Panc1 (cell line): ENCODE results near the gene GRIA3.

Source experiments
- CTCF ChIP-seq: fragments of 450-650 bp; IDR thresholded peaks from 2 replicates; pipeline ENCODE4 v1.5.1; 2017; ENCODE audit warnings: mild to moderate bottlenecking
- POLR2AphosphoS5 ChIP-seq: IDR thresholded peaks from 2 replicates; pipeline ENCODE4 v1.6.1; 2012; ENCODE audit warnings: mild to moderate bottlenecking, low read depth, low read length, moderate library complexity
- SIN3A ChIP-seq: IDR thresholded peaks from 2 replicates; pipeline ENCODE4 v1.6.1; 2012; ENCODE audit warnings: low read depth, mild to moderate bottlenecking, low read length, moderate library complexity, borderline replicate concordance; ENCODE audit not compliant: insufficient read depth
- TCF7L2 ChIP-seq: IDR thresholded peaks from 2 replicates; pipeline ENCODE4 v1.6.1; 2011; ENCODE audit warnings: mild to moderate bottlenecking, low read depth, low read length, inconsistent platforms
- TF ChIP-seq, protein P1 (sequence below), 2 experiments: IDR thresholded peaks; 2 replicates each; pipeline ENCODE4 v1.6.1; 2011 to 2012; ENCODE audit warnings: low read depth in 2 of 2, control low read depth in 1 of 2, low read length in 1 of 2, mild to moderate bottlenecking in 1 of 2, moderate library complexity in 1 of 2; ENCODE audit not compliant: insufficient read depth in 1 of 2

DNA sequence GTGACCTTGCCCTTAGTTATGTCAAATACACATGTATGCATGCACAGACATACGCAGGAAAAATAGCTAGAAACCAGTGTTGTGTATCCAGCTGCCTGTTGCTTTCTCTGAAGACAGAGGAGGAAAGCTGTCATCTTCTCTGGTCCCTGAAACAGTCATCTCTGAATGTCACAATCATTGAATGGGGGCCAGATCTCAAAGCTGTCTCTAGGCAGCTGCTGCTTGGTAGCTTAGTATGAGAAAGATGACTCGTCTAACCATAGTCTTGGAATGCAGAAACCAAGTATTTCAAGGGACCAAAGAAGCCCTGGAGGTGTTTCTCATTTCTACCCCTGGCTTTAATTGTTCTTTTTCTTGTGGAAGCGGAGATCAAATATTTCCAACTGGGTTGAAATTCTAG, 4.0 kb downstream of the GRIA3 start:
- no peak for TF ChIP-seq CTCF
- TF ChIP-seq, protein P1, sequence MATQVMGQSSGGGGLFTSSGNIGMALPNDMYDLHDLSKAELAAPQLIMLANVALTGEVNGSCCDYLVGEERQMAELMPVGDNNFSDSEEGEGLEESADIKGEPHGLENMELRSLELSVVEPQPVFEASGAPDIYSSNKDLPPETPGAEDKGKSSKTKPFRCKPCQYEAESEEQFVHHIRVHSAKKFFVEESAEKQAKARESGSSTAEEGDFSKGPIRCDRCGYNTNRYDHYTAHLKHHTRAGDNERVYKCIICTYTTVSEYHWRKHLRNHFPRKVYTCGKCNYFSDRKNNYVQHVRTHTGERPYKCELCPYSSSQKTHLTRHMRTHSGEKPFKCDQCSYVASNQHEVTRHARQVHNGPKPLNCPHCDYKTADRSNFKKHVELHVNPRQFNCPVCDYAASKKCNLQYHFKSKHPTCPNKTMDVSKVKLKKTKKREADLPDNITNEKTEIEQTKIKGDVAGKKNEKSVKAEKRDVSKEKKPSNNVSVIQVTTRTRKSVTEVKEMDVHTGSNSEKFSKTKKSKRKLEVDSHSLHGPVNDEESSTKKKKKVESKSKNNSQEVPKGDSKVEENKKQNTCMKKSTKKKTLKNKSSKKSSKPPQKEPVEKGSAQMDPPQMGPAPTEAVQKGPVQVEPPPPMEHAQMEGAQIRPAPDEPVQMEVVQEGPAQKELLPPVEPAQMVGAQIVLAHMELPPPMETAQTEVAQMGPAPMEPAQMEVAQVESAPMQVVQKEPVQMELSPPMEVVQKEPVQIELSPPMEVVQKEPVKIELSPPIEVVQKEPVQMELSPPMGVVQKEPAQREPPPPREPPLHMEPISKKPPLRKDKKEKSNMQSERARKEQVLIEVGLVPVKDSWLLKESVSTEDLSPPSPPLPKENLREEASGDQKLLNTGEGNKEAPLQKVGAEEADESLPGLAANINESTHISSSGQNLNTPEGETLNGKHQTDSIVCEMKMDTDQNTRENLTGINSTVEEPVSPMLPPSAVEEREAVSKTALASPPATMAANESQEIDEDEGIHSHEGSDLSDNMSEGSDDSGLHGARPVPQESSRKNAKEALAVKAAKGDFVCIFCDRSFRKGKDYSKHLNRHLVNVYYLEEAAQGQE (IDR thresholded peaks at IDR 0.05; ENCODE audit: insufficient read depth in 1 of 2, low read depth in 2 of 2, low read length in 1 of 2): no peak
- TF ChIP-seq SIN3A: no peak
- TF ChIP-seq POLR2AphosphoS5: no peak
- no peak for TF ChIP-seq TCF7L2
